Measurements from ENCODE around the gene STXBP5.

STXBP5 gene

GRCh38 chr6:147204843-147205311 lies 660 bp downstream of the STXBP5 start:
- no peaks in the 10 kb centered on the region for H3K4me1 ChIP-seq (ENCODE audit: control insufficient read depth, insufficient read depth, low read length)
- no peaks in the 10 kb centered on the region for H3K9me3 ChIP-seq (ENCODE audit: control insufficient read depth, low read length)

GRCh38 chr6:147205690-147206600 lies 1.7 kb downstream of the STXBP5 start:
- no peaks in the 10 kb centered on the region for H3K36me3 ChIP-seq (ENCODE audit: control insufficient read depth, insufficient read depth, low read length)
- no peak overlapping the region for H3K9ac ChIP-seq (ENCODE audit: low read length)
- no peak overlapping the region for H3K4me3 ChIP-seq (ENCODE audit: low read length)
- H3K4me1 ChIP-seq (ENCODE audit: control insufficient read depth, insufficient read depth, low read length) = no peaks in the 10 kb centered on the region
- no peaks in the 10 kb centered on the region for H3K9me3 ChIP-seq (ENCODE audit: control insufficient read depth, low read length)
- no peaks in the 10 kb centered on the region for H3K27me3 ChIP-seq (ENCODE audit: control insufficient read depth, insufficient read depth, low read length)

More at GRCh38 chr6:147204843-147205311, 660 bp downstream of the STXBP5 start:
- no peaks in the 10 kb centered on the region for H3K27me3 ChIP-seq (ENCODE audit: control insufficient read depth, insufficient read depth, low read length)
- H3K36me3 ChIP-seq (ENCODE audit: control insufficient read depth, insufficient read depth, low read length) = no peaks in the 10 kb centered on the region
- H3K4me3 ChIP-seq (ENCODE audit: low read length) = peak overlapping the region; percentile 81
- peak overlapping the region; percentile 92 for H3K9ac ChIP-seq (ENCODE audit: low read length)

- Histone ChIP-seq H3K36me3 (ENCODE audit: control insufficient read depth, insufficient read depth, low read length) (no peaks in the 10 kb centered on the region), H3K27me3 (ENCODE audit: control insufficient read depth, insufficient read depth, low read length) (no peaks in the 10 kb centered on the region), H3K9ac (ENCODE audit: low read length) (no peak overlapping the region), H3K4me1 (ENCODE audit: control insufficient read depth, insufficient read depth, low read length) (no peaks in the 10 kb centered on the region), H3K9me3 (ENCODE audit: control insufficient read depth, low read length) (no peaks in the 10 kb centered on the region), H3K4me3 (ENCODE audit: low read length) (no peak overlapping the region)
These were observed 3.1 kb downstream of the STXBP5 start for GRCh38 chr6:147207351-147207750.

GRCh38 chr6:147207837-147208754 lies 3.9 kb downstream of the STXBP5 start:
- Histone ChIP-seq H3K9ac (ENCODE audit: low read length) (no peak overlapping the region), H3K9me3 (ENCODE audit: control insufficient read depth, low read length) (no peaks in the 10 kb centered on the region), H3K4me3 (ENCODE audit: low read length) (no peak overlapping the region), H3K4me1 (ENCODE audit: control insufficient read depth, insufficient read depth, low read length) (no peaks in the 10 kb centered on the region), H3K36me3 (ENCODE audit: control insufficient read depth, insufficient read depth, low read length) (no peaks in the 10 kb centered on the region), H3K27me3 (ENCODE audit: control insufficient read depth, insufficient read depth, low read length) (no peaks in the 10 kb centered on the region)

GRCh38 chr6:147209762-147210449 lies 5.7 kb downstream of the STXBP5 start:
- H3K9me3 ChIP-seq (ENCODE audit: control insufficient read depth, low read length) = no peaks in the 10 kb centered on the region
- H3K4me3 ChIP-seq (ENCODE audit: low read length) = no peak overlapping the region
- H3K9ac ChIP-seq (ENCODE audit: low read length) = no peak overlapping the region
- H3K36me3 ChIP-seq (ENCODE audit: control insufficient read depth, insufficient read depth, low read length) = no peaks in the 10 kb centered on the region
- H3K4me1 ChIP-seq (ENCODE audit: control insufficient read depth, insufficient read depth, low read length) = no peaks in the 10 kb centered on the region
- H3K27me3 ChIP-seq (ENCODE audit: control insufficient read depth, insufficient read depth, low read length) = no peaks in the 10 kb centered on the region

GRCh38 chr6:147211349-147211748 lies 7.1 kb downstream of the STXBP5 start:
- Histone ChIP-seq H3K4me1 (ENCODE audit: control insufficient read depth, insufficient read depth, low read length) (no peaks in the 10 kb centered on the region), H3K9ac (ENCODE audit: low read length) (no peak overlapping the region), H3K9me3 (ENCODE audit: control insufficient read depth, low read length) (no peaks in the 10 kb centered on the region), H3K4me3 (ENCODE audit: low read length) (no peak overlapping the region), H3K36me3 (ENCODE audit: control insufficient read depth, insufficient read depth, low read length) (no peaks in the 10 kb centered on the region), H3K27me3 (ENCODE audit: control insufficient read depth, insufficient read depth, low read length) (no peaks in the 10 kb centered on the region)

- Histone ChIP-seq H3K9me3 (ENCODE audit: control insufficient read depth, low read length) (no peaks in the 10 kb centered on the region), H3K36me3 (ENCODE audit: control insufficient read depth, insufficient read depth, low read length) (no peaks in the 10 kb centered on the region), H3K4me1 (ENCODE audit: control insufficient read depth, insufficient read depth, low read length) (no peaks in the 10 kb centered on the region), H3K4me3 (ENCODE audit: low read length) (no peak overlapping the region), H3K9ac (ENCODE audit: low read length) (no peak overlapping the region), H3K27me3 (ENCODE audit: control insufficient read depth, insufficient read depth, low read length) (no peaks in the 10 kb centered on the region)
These were observed 7.6 kb downstream of the STXBP5 start for GRCh38 chr6:147211831-147212230.

- no peaks in the 10 kb centered on the region for H3K9me3 ChIP-seq (ENCODE audit: control insufficient read depth, low read length)
- H3K27me3 ChIP-seq (ENCODE audit: control insufficient read depth, insufficient read depth, low read length) = no peaks in the 10 kb centered on the region
- H3K36me3 ChIP-seq (ENCODE audit: control insufficient read depth, insufficient read depth, low read length) = no peaks in the 10 kb centered on the region
- no peaks in the 10 kb centered on the region for H3K4me1 ChIP-seq (ENCODE audit: control insufficient read depth, insufficient read depth, low read length)
- no peak overlapping the region for H3K4me3 ChIP-seq (ENCODE audit: low read length)
- no peak overlapping the region for H3K9ac ChIP-seq (ENCODE audit: low read length)
These were observed 8.4 kb downstream of the STXBP5 start for GRCh38 chr6:147212622-147213021.

GRCh38 chr6:147213772-147214171 lies 9.6 kb downstream of the STXBP5 start:
- H3K27me3 ChIP-seq (ENCODE audit: control insufficient read depth, insufficient read depth, low read length) = no peaks in the 10 kb centered on the region

GRCh38 chr6:147214248-147215227 lies 10.3 kb downstream of the STXBP5 start:
- Histone ChIP-seq H3K36me3 (ENCODE audit: control insufficient read depth, insufficient read depth, low read length) (no peaks in the 10 kb centered on the region), H3K4me3 (ENCODE audit: low read length) (no peak overlapping the region), H3K9me3 (ENCODE audit: control insufficient read depth, low read length) (no peaks in the 10 kb centered on the region), H3K9ac (ENCODE audit: low read length) (no peak overlapping the region), H3K4me1 (ENCODE audit: control insufficient read depth, insufficient read depth, low read length) (no peaks in the 10 kb centered on the region), H3K27me3 (ENCODE audit: control insufficient read depth, insufficient read depth, low read length) (no peaks in the 10 kb centered on the region)

More at GRCh38 chr6:147213772-147214171, 9.6 kb downstream of the STXBP5 start:
- Histone ChIP-seq H3K9me3 (ENCODE audit: control insufficient read depth, low read length) (no peaks in the 10 kb centered on the region), H3K4me3 (ENCODE audit: low read length) (no peak overlapping the region), H3K36me3 (ENCODE audit: control insufficient read depth, insufficient read depth, low read length) (no peaks in the 10 kb centered on the region), H3K4me1 (ENCODE audit: control insufficient read depth, insufficient read depth, low read length) (no peaks in the 10 kb centered on the region), H3K9ac (ENCODE audit: low read length) (no peak overlapping the region)

- Histone ChIP-seq H3K36me3 (ENCODE audit: control insufficient read depth, insufficient read depth, low read length) (no peaks in the 10 kb centered on the region), H3K27me3 (ENCODE audit: control insufficient read depth, insufficient read depth, low read length) (no peaks in the 10 kb centered on the region), H3K9ac (ENCODE audit: low read length) (no peak overlapping the region), H3K4me1 (ENCODE audit: control insufficient read depth, insufficient read depth, low read length) (no peaks in the 10 kb centered on the region), H3K9me3 (ENCODE audit: control insufficient read depth, low read length) (no peaks in the 10 kb centered on the region), H3K4me3 (ENCODE audit: low read length) (no peak overlapping the region)
These were observed 12.7 kb downstream of the STXBP5 start for GRCh38 chr6:147216915-147217314.
